IMR-90 (cell line): Measurements from ENCODE around the gene NDUFAF8. TPM values are rescaled to one million over a fixed set of nuclear protein-coding genes. Genes with fewer than 3 reads are reported as not detected.
A peak's percentile ranks its signal among the peaks of the same experiment; 100 is the strongest.

Experiments
- ATAC-seq: fragments of 200-7000 bp; cut with Tn5 transposase; 2 replicates; pipeline ENCODE4 v1.9.1; 2020; ENCODE audit warnings: low read depth, mild to moderate bottlenecking, moderate library complexity
- BruUV-seq: library from RNA; stranded (reverse); fragments of 400-500 nt; replicated peaks from 2 replicates; lab custom pipeline; 2021; lab: Mats Ljungman, UMichigan
- CTCF ChIA-PET: fragments of 300-600 bp; formaldehyde crosslinking; extraction: SDS; loops from one replicate; lab custom pipeline; 2021; ENCODE audit warnings: antibody characterized with exemption; lab: Yijun Ruan, JAX
- POLR2A ChIA-PET: fragments of 300-600 bp; sonication (Branson Sonifier 250); formaldehyde crosslinking; loops from one replicate; lab custom pipeline; 2022; ENCODE audit warnings: antibody characterized with exemption; ENCODE audit not compliant: unreplicated experiment; lab: Charles Lee
- DNase-seq: peaks from one replicate; pipeline ENCODE4 v3.0.0; 2013
- H2AFZ ChIP-seq: replicated peaks from 2 replicates; pipeline ENCODE3; 2013; ENCODE audit warnings: low read length, mild to moderate bottlenecking; ENCODE audit not compliant: poor library complexity
- H2AK5ac ChIP-seq: 2 replicates; pipeline ENCODE4 v1.6.1; 2013; ENCODE audit warnings: low read depth, low read length, inconsistent platforms
- H2AK9ac ChIP-seq: replicated peaks from 2 replicates; pipeline ENCODE3; 2013; ENCODE audit warnings: mild to moderate bottlenecking, low read depth, low read length, moderate library complexity; ENCODE audit not compliant: poor library complexity
- H2BK120ac ChIP-seq: 2 replicates; pipeline ENCODE4 v1.6.1; 2013; ENCODE audit warnings: low read depth, low read length, inconsistent platforms
- H2BK15ac ChIP-seq: 3 replicates; pipeline ENCODE4 v1.6.1; 2013; ENCODE audit warnings: low read depth, low read length, inconsistent platforms
- H2BK20ac ChIP-seq: 2 replicates; pipeline ENCODE4 v1.6.1; 2013; ENCODE audit warnings: low read depth, mild to moderate bottlenecking, inconsistent platforms, low read length, moderate library complexity
- H2BK5ac ChIP-seq: 2 replicates; pipeline ENCODE4 v1.6.1; 2013; ENCODE audit warnings: mild to moderate bottlenecking, low read depth, low read length, inconsistent platforms; ENCODE audit not compliant: poor library complexity, severe bottlenecking
- H3K14ac ChIP-seq: replicated peaks from 2 replicates; pipeline ENCODE4 v1.6.1; 2013; ENCODE audit warnings: low read depth, low read length, inconsistent platforms
- H3K18ac ChIP-seq: 2 replicates; pipeline ENCODE4 v1.6.1; 2013; ENCODE audit warnings: low read depth, low read length, control low read depth
- H3K23ac ChIP-seq: 2 replicates; pipeline ENCODE4 v1.6.1; 2013; ENCODE audit warnings: low read depth, low read length, inconsistent platforms
- H3K27ac ChIP-seq: 2 replicates; pipeline ENCODE4 v1.5.1; 2013; ENCODE audit warnings: mild to moderate bottlenecking, control low read depth, low read length; ENCODE audit not compliant: insufficient read depth
- H3K27me3 ChIP-seq: 2 replicates; pipeline ENCODE4 v1.6.1; 2013; ENCODE audit warnings: low read length; ENCODE audit not compliant: control insufficient read depth, insufficient read depth
- H3K36me3 ChIP-seq: 2 replicates; pipeline ENCODE4 v1.6.1; 2013; ENCODE audit warnings: low read length, mixed read lengths; ENCODE audit not compliant: control insufficient read depth, insufficient read depth
- H3K4ac ChIP-seq: 2 replicates; pipeline ENCODE4 v1.6.1; 2013; ENCODE audit warnings: low read depth, low read length, inconsistent platforms
- H3K4me1 ChIP-seq: 2 replicates; pipeline ENCODE4 v1.6.1; 2013; ENCODE audit warnings: low read length, mixed read lengths; ENCODE audit not compliant: control insufficient read depth, insufficient read depth
- H3K4me2 ChIP-seq: 2 replicates; pipeline ENCODE4 v1.6.1; 2013; ENCODE audit warnings: low read depth, mild to moderate bottlenecking, control low read depth, low read length, moderate library complexity
- H3K4me3 ChIP-seq: 2 replicates; pipeline ENCODE4 v1.5.1; 2013; ENCODE audit warnings: low read depth, mild to moderate bottlenecking, control low read depth, low read length, moderate library complexity; ENCODE audit not compliant: insufficient read depth
- H3K56ac ChIP-seq: 2 replicates; pipeline ENCODE4 v1.6.1; 2013; ENCODE audit warnings: low read length, inconsistent platforms; ENCODE audit not compliant: insufficient read depth; ENCODE audit errors: extremely low read depth
- H3K79me1 ChIP-seq, 2 experiments: 2 replicates each; pipeline ENCODE4 v1.6.1; 2013; ENCODE audit warnings: low read length in 2 of 2, inconsistent platforms in 1 of 2, low read depth in 1 of 2
- H3K9ac ChIP-seq: 2 replicates; pipeline ENCODE4 v1.6.1; 2013; ENCODE audit warnings: low read depth, low read length, control low read depth
- H3K9me1 ChIP-seq: 2 replicates; pipeline ENCODE4 v1.6.1; 2013; ENCODE audit warnings: low read length, inconsistent platforms; ENCODE audit not compliant: insufficient read depth
- H3K9me3 ChIP-seq: 2 replicates; pipeline ENCODE4 v1.6.1; 2013; ENCODE audit warnings: low read length; ENCODE audit not compliant: control insufficient read depth, insufficient read depth
- H4K20me1 ChIP-seq: 2 replicates; pipeline ENCODE4 v1.6.1; 2013; ENCODE audit warnings: low read length, inconsistent platforms; ENCODE audit not compliant: insufficient read depth
- H4K5ac ChIP-seq: 2 replicates; pipeline ENCODE4 v1.6.1; 2013; ENCODE audit warnings: mild to moderate bottlenecking, low read depth, low read length, control low read depth
- H4K8ac ChIP-seq, 2 experiments: 2 replicates each; pipeline ENCODE4 v1.6.1; 2013; ENCODE audit warnings: low read depth in 2 of 2, low read length in 2 of 2, control low read depth in 1 of 2, inconsistent platforms in 1 of 2
- H4K91ac ChIP-seq: 2 replicates; pipeline ENCODE4 v1.6.1; 2013; ENCODE audit warnings: low read depth, low read length, inconsistent platforms; ENCODE audit not compliant: insufficient read depth
- BHLHE40 ChIP-seq: fragments of 150-350 bp; IDR thresholded peaks from 2 replicates; pipeline ENCODE4 v1.6.1; 2016; ENCODE audit warnings: mild to moderate bottlenecking, low read depth, low read length
- CEBPB ChIP-seq: IDR thresholded peaks from 2 replicates; pipeline ENCODE4 v1.6.1; 2012; ENCODE audit warnings: low read depth, low read length, improper control_type of control experiment
- CHD1 ChIP-seq: IDR thresholded peaks from 2 replicates; pipeline ENCODE4 v1.6.1; 2012; ENCODE audit warnings: low read depth, low read length, improper control_type of control experiment
- ELK1 ChIP-seq: fragments of 150-350 bp; IDR thresholded peaks from 2 replicates; pipeline ENCODE4 v1.6.1; 2016; ENCODE audit warnings: low read depth, mild to moderate bottlenecking, low read length, moderate library complexity, borderline replicate concordance
- FOS ChIP-seq: fragments of 150-350 bp; IDR thresholded peaks from 2 replicates; pipeline ENCODE4 v1.6.1; 2016; ENCODE audit warnings: low read depth, low read length
- MAFK ChIP-seq: IDR thresholded peaks from 2 replicates; pipeline ENCODE4 v1.6.1; 2012; ENCODE audit warnings: low read depth, low read length, improper control_type of control experiment
- MAZ ChIP-seq: IDR thresholded peaks from 2 replicates; pipeline ENCODE4 v1.6.1; 2012; ENCODE audit warnings: low read depth, mild to moderate bottlenecking, low read length, improper control_type of control experiment, moderate library complexity, borderline replicate concordance
- MXI1 ChIP-seq: IDR thresholded peaks from 2 replicates; pipeline ENCODE4 v1.6.1; 2012; ENCODE audit warnings: low read depth, mild to moderate bottlenecking, low read length, moderate library complexity, borderline replicate concordance
- NFE2L2 ChIP-seq: fragments of 150-350 bp; IDR thresholded peaks from 2 replicates; pipeline ENCODE4 v1.6.1; 2016; ENCODE audit warnings: low read depth, mild to moderate bottlenecking, low read length
- RAD21 ChIP-seq: IDR thresholded peaks from 2 replicates; pipeline ENCODE4 v1.6.1; 2012; ENCODE audit warnings: low read length, improper control_type of control experiment
- RCOR1 ChIP-seq: IDR thresholded peaks from 2 replicates; pipeline ENCODE4 v1.6.1; 2012; ENCODE audit warnings: mild to moderate bottlenecking, low read length, improper control_type of control experiment; ENCODE audit not compliant: insufficient replicate concordance
- SMC3 ChIP-seq: fragments of 150-350 bp; IDR thresholded peaks from 2 replicates; pipeline ENCODE4 v1.6.1; 2016; ENCODE audit warnings: low read depth, mild to moderate bottlenecking, antibody characterized with exemption, low read length, moderate library complexity
- USF2 ChIP-seq: fragments of 150-350 bp; IDR thresholded peaks from 2 replicates; pipeline ENCODE4 v1.6.1; 2017; ENCODE audit warnings: mild to moderate bottlenecking, antibody characterized with exemption, low read length, low read depth
- WGBS, 2 experiments: methylation state at CpG; one replicate each; pipeline versions ENCODE4 v1.1.5 to v1.1.7; 2013; ENCODE audit warnings: missing lambda C conversion rate in 2 of 2; ENCODE audit not compliant: insufficient read length in 1 of 2; ENCODE audit errors: extremely low coverage in 2 of 2; 5-methylcytosine and 5-hydroxymethylcytosine counted together
- dilution Hi-C: fragments of 300-500 bp; cut with HindIII; formaldehyde crosslinking; loops from one replicate; pipeline ENCODE4 v1.14.3; 2018; ENCODE audit warnings: low sequenced_read_pairs; ENCODE audit not compliant: unreplicated experiment
- in situ Hi-C: fragments of 300-500 bp; cut with MboI; formaldehyde crosslinking; loops from 3 replicates; pipeline ENCODE4 v1.14.3; 2019; ENCODE audit warnings: low sequenced_read_pairs, inconsistent platforms, mixed read lengths
- intact Hi-C: fragments of 100-400 bp; cut with micrococcal nuclease; formaldehyde crosslinking; loops from 2 replicates; pipeline ENCODE4 v1.10.0; 2022
- polyA plus RNA-seq, 3 experiments: library from polyadenylated mRNA; depleted of rRNA; stranded (reverse); fragments of >200 nt; gene quantifications; 2 replicates each; pipeline ENCODE4 v1.2.3, GENCODE V29; 2012; ENCODE audit warnings: low replicate concordance in 1 of 3
- total RNA-seq: library from RNA; depleted of rRNA; stranded (reverse); fragments of >200 nt; gene quantifications from 2 replicates; pipeline ENCODE4 v1.2.3, GENCODE V29; 2012

NDUFAF8 gene
- total and polyA plus RNA-seq, 2 of the 4 experiments (the other 2 are of a cell fraction) = 11.1 to 65.0 TPM

DNA sequence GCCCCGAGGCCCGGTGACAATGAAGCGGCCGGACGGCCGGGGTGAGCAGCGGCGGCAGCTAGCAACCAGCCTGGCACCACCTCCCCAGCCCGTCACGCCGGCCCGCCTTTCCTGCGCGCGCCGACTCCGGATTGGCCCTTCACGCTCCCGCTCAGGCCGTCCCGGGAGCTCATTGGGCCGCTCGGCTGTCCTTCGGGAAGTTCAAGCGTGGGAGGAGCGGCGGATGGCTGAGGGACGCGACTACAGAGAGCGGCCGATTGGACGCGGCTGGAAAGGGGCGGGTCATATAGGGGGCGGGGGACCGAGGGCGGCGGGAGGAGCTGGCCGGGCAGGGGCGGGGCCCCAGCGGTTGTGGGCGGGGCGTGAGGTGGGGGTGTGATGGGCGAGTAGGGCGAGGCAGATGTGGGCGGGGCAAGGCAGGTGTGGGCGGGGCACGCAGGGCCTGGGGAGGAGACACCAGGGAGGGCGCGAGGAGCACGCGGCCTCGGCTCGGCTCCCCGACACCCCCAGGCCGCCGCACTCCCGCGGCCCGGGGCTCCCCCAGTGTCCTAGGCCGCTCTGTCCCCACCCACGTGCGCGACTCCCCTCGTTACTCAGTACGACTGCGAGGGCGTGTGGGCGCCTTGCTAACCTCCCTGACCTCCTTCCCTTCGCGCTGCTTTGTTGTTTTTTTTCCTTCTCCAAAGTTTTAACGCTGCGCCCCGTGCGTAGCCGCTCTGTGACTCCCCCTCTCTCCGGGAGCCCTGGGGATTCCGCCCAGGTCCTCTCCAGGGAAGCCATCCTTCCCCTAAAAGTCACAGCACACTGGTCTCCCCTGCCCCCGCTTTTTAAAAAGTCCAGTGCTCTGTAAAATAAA, 16.0 kb upstream of the NDUFAF8 start, which contains the start of gene CEP131 (continued):
- TF ChIP-seq BHLHE40 (no peak), RAD21 (no peak), NFE2L2 (no peak), SMC3 (no peak)

DNA sequence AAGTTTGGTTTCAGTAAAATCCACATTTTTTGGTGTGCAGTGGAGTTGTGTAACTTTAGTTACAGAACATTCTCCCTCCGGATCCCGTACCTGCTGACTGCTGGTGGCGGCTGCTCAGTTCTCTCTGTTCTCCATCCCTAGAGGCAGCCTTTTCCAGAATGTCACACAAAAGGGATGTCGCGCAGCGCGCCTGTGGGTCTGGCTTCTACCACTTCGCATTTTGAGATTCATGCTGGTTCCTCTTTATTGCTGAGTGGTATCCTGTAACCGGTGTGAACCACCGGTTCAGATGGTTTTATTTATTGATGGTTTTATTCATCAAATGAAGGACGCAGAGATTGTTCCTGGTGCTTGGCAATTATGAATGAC, 15.4 kb upstream of the NDUFAF8 start:
- Histone ChIP-seq H3K4me3 (peak overlapping the region; percentile 49; the same call in 1 of the 2 replicates), H3K9ac (no peak overlapping the region), H3K79me1 (peaks cover 11 to 17% of the 10 kb centered on the region in 2 experiments; a peak in 3 of 4 replicates), H3K4me1 (peaks cover 8% of the 10 kb centered on the region; the same call in 1 of the 2 replicates), H3K9me1 (no peaks in the 10 kb centered on the region; the same call in none of the 2 replicates), H2BK5ac (no peak overlapping the region), H3K4me2 (peak overlapping the region; percentile 95), H2BK120ac (no peak overlapping the region), H4K5ac (no peak overlapping the region), H3K4ac (no peak overlapping the region), H3K18ac (no peak overlapping the region), H3K27ac (no peak overlapping the region), H3K14ac (no peak overlapping the region), H2AK9ac (peak overlapping the region; percentile 43), H4K91ac (no peak overlapping the region), H4K8ac (peak overlapping the region; percentile 57 to 74; a peak in 1 of 4 replicates), H3K23ac (no peak overlapping the region), H3K36me3 (peaks cover 8% of the 10 kb centered on the region; the same call in 1 of the 2 replicates), H2AK5ac (no peak overlapping the region), H2BK15ac (no peak overlapping the region), H4K20me1 (no peaks in the 10 kb centered on the region), H2AFZ (peak overlapping the region; percentile 95), H2BK20ac (no peak overlapping the region), H3K27me3 (no peaks in the 10 kb centered on the region), H3K9me3 (peaks cover 3% of the 10 kb centered on the region; the same call in 1 of the 2 replicates), H3K56ac (no peak overlapping the region)
- no TSS peak for BruUV-seq
- no peak for DNase-seq
- intact Hi-C loops = loop anchor here (5.0 kb wide), 1 partner anchor 81 kb away; no protein-coding TSS in a partner anchor
- ChIA-PET CTCF (no interaction called here), POLR2A (interaction anchor here (0.6 kb wide), 1 partner anchor 83 kb away, joined by 3 read pairs; no protein-coding TSS in a partner anchor)
- dilution Hi-C loops = no loop called here
- in situ Hi-C loops = no loop called here
- no CpG with 5 or more reads among the region's 11 CpGs for WGBS, 2 experiments
- ATAC-seq = no peak
- TF ChIP-seq ELK1 (no peak), MXI1 (no peak), CEBPB (no peak), CHD1 (no peak), RCOR1 (no peak), RAD21 (no peak), FOS (no peak), BHLHE40 (no peak), MAZ (no peak), USF2 (no peak), MAFK (no peak)
